ENCODE data around the gene EBF4. TPM values are rescaled to one million over a fixed set of nuclear protein-coding genes. Genes with fewer than 3 reads are reported as not detected.

Gene EBF4
- total and polyA plus RNA-seq, 12 donors: 1.6 to 29.7 (median 10.2) TPM

- DNase-seq: no peak
- H3K27me3 ChIP-seq: no peaks in the 10 kb centered on the region
- TF ChIP-seq POLR2A (IDR thresholded peaks at IDR 0.05) (no peak), CTCF (IDR thresholded peaks at IDR 0.05) (no peak)
- peaks cover 11 to 15% of the 10 kb centered on the region in 2 donors for H3K4me1 ChIP-seq (replicated peaks in 1 of 2)
- H3K27ac ChIP-seq: no peak overlapping the region
- H3K9me3 ChIP-seq (replicated peaks in 1 of 3): no peaks in the 10 kb centered on the region
- intact Hi-C loops (cut with DNase I): loop anchor here in 1 of 2 donors (10.0 kb wide), 1 partner anchor 133 kb away; no protein-coding TSS in a partner anchor
- no peak overlapping the region for H3K4me3 ChIP-seq
- 80 to 94% (median 91%) methylated on average over 5 of the region's 5 CpGs for WGBS, 4 donors
- peaks cover 0 to 85% of the 10 kb centered on the region in 2 donors for H3K36me3 ChIP-seq (replicated peaks in 1 of 2)
Observed at GRCh38 chr20:2657674-2658073, 34.9 kb upstream of the EBF4 start.

- no peak for DNase-seq
- TF ChIP-seq POLR2A (IDR thresholded peaks at IDR 0.05): no peak
- TF ChIP-seq CTCF (IDR thresholded peaks at IDR 0.05): no peak
- intact Hi-C loops (cut with DNase I): loop anchor here in 1 of 2 donors (10.0 kb wide), 1 partner anchor 134 kb away; no protein-coding TSS in a partner anchor
- H3K9me3 ChIP-seq (replicated peaks in 1 of 3): no peaks in the 10 kb centered on the region
- H3K4me3 ChIP-seq: no peak overlapping the region
- 75 to 81% (median 77%) methylated on average over 12 to 13 of the region's 13 CpGs for WGBS, 4 donors
- H3K4me1 ChIP-seq (replicated peaks in 1 of 2): peaks cover 10 to 18% of the 10 kb centered on the region in 2 donors
- H3K27me3 ChIP-seq: no peaks in the 10 kb centered on the region
- H3K27ac ChIP-seq: no peak overlapping the region
- peaks cover 0 to 87% of the 10 kb centered on the region in 2 donors for H3K36me3 ChIP-seq (replicated peaks in 1 of 2)
Observed at GRCh38 chr20:2658414-2659354, 33.9 kb upstream of the EBF4 start.

GRCh38 chr20:2659547-2659946 lies 33.0 kb upstream of the EBF4 start:
- intact Hi-C loops (cut with DNase I): loop anchor here in 1 of 2 donors (10.0 kb wide), 1 partner anchor 135 kb away; no protein-coding TSS in a partner anchor
- TF ChIP-seq CTCF (IDR thresholded peaks at IDR 0.05): no peak
- no peak for TF ChIP-seq POLR2A (IDR thresholded peaks at IDR 0.05)
- 89 to 93% (median 91%) methylated on average over 10 of the region's 10 CpGs for WGBS, 4 donors
- Histone ChIP-seq H3K9me3 (replicated peaks in 1 of 3) (no peaks in the 10 kb centered on the region), H3K27ac (no peak overlapping the region), H3K4me1 (replicated peaks in 1 of 2) (peaks cover 9 to 11% of the 10 kb centered on the region in 2 donors), H3K36me3 (replicated peaks in 1 of 2) (peaks cover 0 to 80% of the 10 kb centered on the region in 2 donors), H3K4me3 (no peak overlapping the region), H3K27me3 (no peaks in the 10 kb centered on the region)
- DNase-seq: no peak

- H3K9me3 ChIP-seq (replicated peaks in 1 of 3): no peaks in the 10 kb centered on the region
- H3K36me3 ChIP-seq (replicated peaks in 1 of 2): peaks cover 0 to 41% of the 10 kb centered on the region in 2 donors
- 4 to 6% (median 4%) methylated on average over 9 to 13 of the region's 13 CpGs for WGBS, 4 donors
- H3K27me3 ChIP-seq: no peaks in the 10 kb centered on the region
- intact Hi-C loops (cut with DNase I): no loop called here
- TF ChIP-seq CTCF (IDR thresholded peaks at IDR 0.05) (no peak), POLR2A (IDR thresholded peaks at IDR 0.05) (no peak)
- peak overlapping the region in 4 of 5 donors; percentile 83 to 91 (median 86) for H3K27ac ChIP-seq
- H3K4me1 ChIP-seq (replicated peaks in 1 of 2): peaks cover 10 to 12% of the 10 kb centered on the region in 2 donors
- H3K4me3 ChIP-seq: peak overlapping the region; percentile 38 to 80 (median 68)
- DNase-seq: no peak
Observed at GRCh38 chr20:2663364-2663886, 29.2 kb upstream of the EBF4 start.
